Parathyroid adenoma (tissue), 2 donors: ENCODE data around the gene GGA2.

Experiments
- H2AFZ ChIP-seq: fragments of 300-600 bp; sonication (generic); one replicate; pipeline ENCODE4 v1.7.0; 2017; ENCODE audit warnings: antibody characterized with exemption, mild to moderate bottlenecking
- H3K27ac ChIP-seq: fragments of 300-600 bp; sonication (generic); one replicate; pipeline ENCODE4 v1.7.0; 2017
- H3K27me3 ChIP-seq: fragments of 300-600 bp; sonication (generic); one replicate; pipeline ENCODE4 v1.7.0; 2017; ENCODE audit warnings: low read length; ENCODE audit not compliant: control insufficient read depth, insufficient read depth
- H3K36me3 ChIP-seq: fragments of 300-600 bp; sonication (generic); one replicate; pipeline ENCODE4 v1.7.0; 2017; ENCODE audit warnings: low read length; ENCODE audit not compliant: control insufficient read depth, insufficient read depth
- H3K4me1 ChIP-seq: fragments of 300-600 bp; sonication (generic); one replicate; pipeline ENCODE4 v1.7.0; 2017; ENCODE audit warnings: control low read depth
- H3K4me2 ChIP-seq: fragments of 300-600 bp; sonication (generic); one replicate; pipeline ENCODE4 v1.7.0; 2017; ENCODE audit warnings: low read length
- H3K4me3 ChIP-seq: fragments of 300-600 bp; sonication (generic); one replicate; pipeline ENCODE4 v1.7.0; 2017; ENCODE audit warnings: low read depth, low read length
- H3K79me2 ChIP-seq: fragments of 300-600 bp; sonication (generic); one replicate; pipeline ENCODE4 v1.7.0; 2017; ENCODE audit warnings: control low read depth
- H3K9ac ChIP-seq: fragments of 300-600 bp; sonication (generic); one replicate; pipeline ENCODE4 v1.7.0; 2017; ENCODE audit warnings: mild to moderate bottlenecking
- H3K9me3 ChIP-seq: fragments of 300-600 bp; sonication (generic); one replicate; pipeline ENCODE4 v1.7.0; 2017; ENCODE audit warnings: low read length; ENCODE audit not compliant: control insufficient read depth
- CTCF ChIP-seq: fragments of 300-600 bp; sonication (generic); IDR thresholded peaks from one replicate; pipeline ENCODE4 v1.7.0; 2017; ENCODE audit warnings: antibody characterized with exemption, mild to moderate bottlenecking
- donor health status: primary hyperparathyroidism.

GGA2 gene

GRCh38 chr16:23519282-23519681 is 9.0 kb upstream of the GGA2 start:
- no peak overlapping the region for H3K9ac ChIP-seq
- no peak overlapping the region for H3K27ac ChIP-seq
- H3K79me2 ChIP-seq: no peaks in the 10 kb centered on the region
- no peak overlapping the region for H3K4me3 ChIP-seq
- no peaks in the 10 kb centered on the region for H3K9me3 ChIP-seq
- no peak overlapping the region for H3K4me2 ChIP-seq
- H3K27me3 ChIP-seq: no peaks in the 10 kb centered on the region
- no peak overlapping the region for H2AFZ ChIP-seq
- H3K36me3 ChIP-seq: no peaks in the 10 kb centered on the region
- TF ChIP-seq CTCF: no peak
- no peaks in the 10 kb centered on the region for H3K4me1 ChIP-seq

GRCh38 chr16:23518435-23518891 is 8.2 kb upstream of the GGA2 start:
- TF ChIP-seq CTCF: no peak
- no peaks in the 10 kb centered on the region for H3K27me3 ChIP-seq
- no peak overlapping the region for H3K4me3 ChIP-seq
- no peak overlapping the region for H3K9ac ChIP-seq
- no peaks in the 10 kb centered on the region for H3K36me3 ChIP-seq
- H3K9me3 ChIP-seq: no peaks in the 10 kb centered on the region
- no peaks in the 10 kb centered on the region for H3K79me2 ChIP-seq
- H3K27ac ChIP-seq: no peak overlapping the region
- no peaks in the 10 kb centered on the region for H3K4me1 ChIP-seq
- H2AFZ ChIP-seq: no peak overlapping the region
- no peak overlapping the region for H3K4me2 ChIP-seq

GRCh38 chr16:23516366-23517137 is 6.3 kb upstream of the GGA2 start:
- Histone ChIP-seq H3K9ac (no peak overlapping the region), H3K9me3 (no peaks in the 10 kb centered on the region), H3K4me2 (no peak overlapping the region), H3K4me1 (no peaks in the 10 kb centered on the region), H3K27me3 (no peaks in the 10 kb centered on the region), H3K79me2 (no peaks in the 10 kb centered on the region), H2AFZ (no peak overlapping the region), H3K36me3 (no peaks in the 10 kb centered on the region), H3K27ac (no peak overlapping the region), H3K4me3 (no peak overlapping the region)
- no peak for TF ChIP-seq CTCF

- H3K9ac ChIP-seq: no peak overlapping the region
- no peaks in the 10 kb centered on the region for H3K27me3 ChIP-seq
- TF ChIP-seq CTCF: no peak
- no peak overlapping the region for H3K4me3 ChIP-seq
- H3K36me3 ChIP-seq: no peaks in the 10 kb centered on the region
- no peak overlapping the region for H2AFZ ChIP-seq
- no peaks in the 10 kb centered on the region for H3K4me1 ChIP-seq
- H3K79me2 ChIP-seq: no peaks in the 10 kb centered on the region
- no peak overlapping the region for H3K27ac ChIP-seq
- H3K9me3 ChIP-seq: no peaks in the 10 kb centered on the region
- no peak overlapping the region for H3K4me2 ChIP-seq
These were observed 5.6 kb upstream of the GGA2 start for GRCh38 chr16:23515881-23516280.
